ENCODE data around the gene PTPN12.

PTPN12 gene

GRCh38 chr7:77661816-77662215 is 124.7 kb downstream of the PTPN12 start:
- H3K9me3 ChIP-seq (ENCODE audit: severe bottlenecking) = no peaks in the 10 kb centered on the region
- no peak for ATAC-seq (ENCODE audit: low read depth)
- H3K36me3 ChIP-seq (ENCODE audit: low read depth) = peaks cover 13% of the 10 kb centered on the region
- peaks cover 3% of the 10 kb centered on the region for H3K4me1 ChIP-seq (ENCODE audit: insufficient read depth, poor library complexity, severe bottlenecking)
- no peaks in the 10 kb centered on the region for H3K27me3 ChIP-seq (ENCODE audit: insufficient read depth, poor library complexity, severe bottlenecking)
- TF ChIP-seq, protein P1, sequence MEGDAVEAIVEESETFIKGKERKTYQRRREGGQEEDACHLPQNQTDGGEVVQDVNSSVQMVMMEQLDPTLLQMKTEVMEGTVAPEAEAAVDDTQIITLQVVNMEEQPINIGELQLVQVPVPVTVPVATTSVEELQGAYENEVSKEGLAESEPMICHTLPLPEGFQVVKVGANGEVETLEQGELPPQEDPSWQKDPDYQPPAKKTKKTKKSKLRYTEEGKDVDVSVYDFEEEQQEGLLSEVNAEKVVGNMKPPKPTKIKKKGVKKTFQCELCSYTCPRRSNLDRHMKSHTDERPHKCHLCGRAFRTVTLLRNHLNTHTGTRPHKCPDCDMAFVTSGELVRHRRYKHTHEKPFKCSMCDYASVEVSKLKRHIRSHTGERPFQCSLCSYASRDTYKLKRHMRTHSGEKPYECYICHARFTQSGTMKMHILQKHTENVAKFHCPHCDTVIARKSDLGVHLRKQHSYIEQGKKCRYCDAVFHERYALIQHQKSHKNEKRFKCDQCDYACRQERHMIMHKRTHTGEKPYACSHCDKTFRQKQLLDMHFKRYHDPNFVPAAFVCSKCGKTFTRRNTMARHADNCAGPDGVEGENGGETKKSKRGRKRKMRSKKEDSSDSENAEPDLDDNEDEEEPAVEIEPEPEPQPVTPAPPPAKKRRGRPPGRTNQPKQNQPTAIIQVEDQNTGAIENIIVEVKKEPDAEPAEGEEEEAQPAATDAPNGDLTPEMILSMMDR (IDR thresholded peaks at IDR 0.05; ENCODE audit: poor library complexity, severe bottlenecking) = no peak
- no peak overlapping the region for H3K4me3 ChIP-seq (ENCODE audit: severe bottlenecking)
- H3K27ac ChIP-seq (ENCODE audit: poor library complexity, severe bottlenecking) = no peak overlapping the region
- DNase-seq (ENCODE audit: low spot score) = no peak

DNA sequence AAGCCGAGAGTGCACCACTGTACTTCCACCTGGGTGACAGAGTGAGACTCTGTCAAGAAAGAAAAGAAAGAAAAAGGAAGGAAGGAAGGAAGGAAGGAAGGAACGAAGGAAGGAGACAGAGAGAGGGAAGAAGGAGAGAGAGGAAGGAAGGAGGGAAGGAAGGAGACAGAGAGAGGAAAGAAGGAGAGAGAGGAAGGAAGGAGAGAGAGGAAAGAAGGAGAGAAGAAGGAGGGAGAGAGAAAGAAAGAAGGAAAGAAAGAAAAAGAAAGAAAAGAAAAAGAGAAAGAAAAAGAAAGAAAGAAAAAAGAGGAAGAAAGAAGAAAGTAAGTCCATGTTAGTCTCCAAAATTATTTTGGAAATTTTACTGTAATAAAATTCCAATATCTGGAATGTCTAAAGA is 125.8 kb downstream of the PTPN12 start:
- H3K27ac ChIP-seq (ENCODE audit: poor library complexity, severe bottlenecking) = no peak overlapping the region
- no peaks in the 10 kb centered on the region for H3K9me3 ChIP-seq (ENCODE audit: severe bottlenecking)
- H3K4me1 ChIP-seq (ENCODE audit: insufficient read depth, poor library complexity, severe bottlenecking) = peaks cover 3% of the 10 kb centered on the region
- DNase-seq (ENCODE audit: low spot score) (no peak), ATAC-seq (ENCODE audit: low read depth) (no peak)
- TF ChIP-seq, protein P1 (IDR thresholded peaks at IDR 0.05; ENCODE audit: poor library complexity, severe bottlenecking) = no peak
- no peaks in the 10 kb centered on the region for H3K27me3 ChIP-seq (ENCODE audit: insufficient read depth, poor library complexity, severe bottlenecking)
- no peak overlapping the region for H3K4me3 ChIP-seq (ENCODE audit: severe bottlenecking)
- H3K36me3 ChIP-seq (ENCODE audit: low read depth) = peaks cover 7% of the 10 kb centered on the region

DNA sequence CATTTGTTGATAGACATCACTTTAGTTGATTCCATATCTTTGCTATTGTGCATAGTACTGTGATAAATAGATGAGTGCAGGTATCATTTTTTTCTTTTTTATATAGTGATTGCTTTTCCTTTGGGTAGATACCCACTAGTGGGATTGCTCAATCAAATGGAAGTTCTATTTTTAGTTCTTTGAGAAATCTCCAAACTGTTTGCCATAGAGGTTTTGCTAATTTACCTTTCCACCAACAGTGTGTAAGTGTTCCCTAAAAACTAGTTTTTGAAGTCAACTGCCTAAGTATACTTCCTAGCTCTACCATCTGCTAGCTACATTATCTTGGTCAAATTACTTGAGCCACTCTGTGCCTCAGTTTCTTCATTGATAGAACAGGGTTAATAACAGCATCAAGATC is 127.6 kb downstream of the PTPN12 start:
- H3K36me3 ChIP-seq (ENCODE audit: low read depth) = no peaks in the 10 kb centered on the region; the same call in 1 of the 2 replicates
- TF ChIP-seq, protein P1 (IDR thresholded peaks at IDR 0.05; ENCODE audit: poor library complexity, severe bottlenecking) = no peak
- peaks cover 3% of the 10 kb centered on the region for H3K4me1 ChIP-seq (ENCODE audit: insufficient read depth, poor library complexity, severe bottlenecking)
- H3K4me3 ChIP-seq (ENCODE audit: severe bottlenecking) = no peak overlapping the region
- DNase-seq (ENCODE audit: low spot score) (no peak), ATAC-seq (ENCODE audit: low read depth) (no peak)
- H3K27ac ChIP-seq (ENCODE audit: poor library complexity, severe bottlenecking) = peak overlapping the region; percentile 17
- no peaks in the 10 kb centered on the region for H3K27me3 ChIP-seq (ENCODE audit: insufficient read depth, poor library complexity, severe bottlenecking)
- no peaks in the 10 kb centered on the region for H3K9me3 ChIP-seq (ENCODE audit: severe bottlenecking)

DNA sequence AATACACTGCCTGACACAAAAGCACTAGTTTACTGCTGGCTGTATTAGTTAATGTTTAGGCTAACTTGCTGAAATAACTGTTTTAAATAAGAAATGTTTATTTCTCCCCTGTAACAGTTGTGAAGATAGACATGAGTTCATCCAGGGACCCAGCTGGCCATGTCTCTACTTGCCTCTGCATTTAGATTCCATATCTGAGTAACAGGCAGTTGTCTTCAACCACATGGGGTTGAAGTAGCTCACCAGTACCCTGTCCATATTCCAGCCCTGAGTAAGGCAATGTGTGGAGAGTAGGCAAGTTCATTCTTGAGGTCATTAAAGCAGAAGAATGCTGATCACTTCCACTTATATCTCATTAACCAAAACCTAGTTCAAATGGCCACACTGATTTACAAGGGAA is 128.1 kb downstream of the PTPN12 start:
- TF ChIP-seq, protein P1 (IDR thresholded peaks at IDR 0.05; ENCODE audit: poor library complexity, severe bottlenecking) = no peak
- Histone ChIP-seq H3K36me3 (ENCODE audit: low read depth) (no peaks in the 10 kb centered on the region; the same call in 1 of the 2 replicates), H3K4me3 (ENCODE audit: severe bottlenecking) (no peak overlapping the region), H3K27me3 (ENCODE audit: insufficient read depth, poor library complexity, severe bottlenecking) (no peaks in the 10 kb centered on the region), H3K9me3 (ENCODE audit: severe bottlenecking) (no peaks in the 10 kb centered on the region), H3K27ac (ENCODE audit: poor library complexity, severe bottlenecking) (peak overlapping the region; percentile 17), H3K4me1 (ENCODE audit: insufficient read depth, poor library complexity, severe bottlenecking) (peaks cover 3% of the 10 kb centered on the region)
- ATAC-seq (ENCODE audit: low read depth) = peak; percentile 95
- DNase-seq (ENCODE audit: low spot score) = no peak

DNA sequence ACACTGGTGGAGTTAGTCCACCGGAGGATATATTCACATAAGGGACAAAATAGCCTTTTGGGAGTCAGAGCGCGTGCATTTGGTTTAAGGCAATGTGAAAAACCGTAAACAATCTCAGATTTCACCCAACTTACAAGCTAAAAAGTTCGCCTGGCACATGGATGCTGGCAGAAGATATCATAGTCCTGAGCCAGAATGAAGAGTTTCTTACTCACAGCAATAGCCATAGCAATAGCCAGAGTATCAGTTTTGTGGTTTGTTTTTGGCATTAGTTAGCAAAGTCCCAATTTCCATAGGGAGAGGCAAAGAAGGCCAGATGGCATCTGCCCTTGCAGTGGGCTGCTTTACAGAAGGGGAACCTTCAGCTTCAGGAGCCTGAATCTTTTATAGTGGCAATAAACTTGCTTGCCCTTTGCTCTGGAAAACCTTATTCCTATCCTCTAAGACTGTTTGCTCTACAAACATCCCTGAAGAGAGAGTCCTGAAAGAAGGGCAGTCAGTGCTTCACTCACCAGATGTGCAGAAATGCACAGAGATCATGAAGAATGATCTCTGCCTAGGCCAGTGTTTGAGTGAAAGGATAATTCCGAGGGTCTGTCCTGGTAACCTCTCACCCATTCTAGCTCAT is 130.5 kb downstream of the PTPN12 start:
- no peak for DNase-seq (ENCODE audit: low spot score)
- Histone ChIP-seq H3K9me3 (ENCODE audit: severe bottlenecking) (no peaks in the 10 kb centered on the region), H3K27ac (ENCODE audit: poor library complexity, severe bottlenecking) (no peak overlapping the region), H3K4me3 (ENCODE audit: severe bottlenecking) (no peak overlapping the region), H3K36me3 (ENCODE audit: low read depth) (no peaks in the 10 kb centered on the region; the same call in 1 of the 2 replicates), H3K4me1 (ENCODE audit: insufficient read depth, poor library complexity, severe bottlenecking) (peaks cover 3% of the 10 kb centered on the region), H3K27me3 (ENCODE audit: insufficient read depth, poor library complexity, severe bottlenecking) (no peaks in the 10 kb centered on the region)
- TF ChIP-seq, protein P1 (IDR thresholded peaks at IDR 0.05; ENCODE audit: poor library complexity, severe bottlenecking) = no peak
- no peak for ATAC-seq (ENCODE audit: low read depth)

All from RWPE2 (cell line).